ENCODE data around the gene GTF2IRD2.
"Not testable (repeated sequence)": the region's sequence is repeated elsewhere in the genome, so short reads cannot be mapped to it uniquely, and the experiment has no call there.

- TF ChIP-seq CTCF, POLR2A (IDR thresholded peaks at IDR 0.05): not testable (repeated sequence)
These were observed 92.4 kb downstream of the GTF2IRD2 start for GRCh38 chr7:74758982-74759381.
